ENCODE measurements around the gene LLGL2. TPM values are rescaled to one million over a fixed set of nuclear protein-coding genes. Genes with fewer than 3 reads are reported as not detected.
"Not testable (repeated sequence)": the region's sequence is repeated elsewhere in the genome, so short reads cannot be mapped to it uniquely, and the experiment has no call there.

The LLGL2 gene
- total RNA-seq, 1 experiment from 2014 or later, result 8.8 TPM

GRCh38 chr17:75506888-75507287, 18.6 kb upstream of the LLGL2 start:
- DNase-seq (ENCODE audit: extremely low read depth, low read depth), result no peak

- DNase-seq (ENCODE audit: extremely low read depth, low read depth), result no peak
Measured at GRCh38 chr17:75507733-75508719, 17.5 kb upstream of the LLGL2 start.

DNA sequence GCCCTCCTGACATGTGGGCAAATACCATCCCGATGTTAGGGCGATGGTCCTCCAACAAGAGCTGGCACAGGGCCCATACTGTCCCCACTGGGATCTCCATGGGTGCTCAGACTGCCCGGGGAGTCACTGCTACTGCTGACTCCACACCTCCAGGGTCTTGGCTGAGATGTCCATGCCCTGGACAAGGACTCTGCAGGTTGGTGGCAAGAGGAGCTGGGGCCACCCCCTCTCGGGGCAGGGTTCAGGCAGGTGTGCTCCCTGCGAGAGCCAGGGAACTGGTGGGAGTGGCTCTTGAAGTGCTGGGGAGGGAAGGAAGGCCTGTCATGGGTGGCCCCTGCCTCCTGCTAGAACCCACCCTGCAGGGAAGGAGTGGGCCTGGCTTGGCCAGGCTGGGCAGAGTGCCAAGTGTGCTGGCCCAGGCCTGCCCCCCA, 16.6 kb upstream of the LLGL2 start:
- DNase-seq (ENCODE audit: extremely low read depth, low read depth), result no peak

GRCh38 chr17:75509528-75510258, 15.8 kb upstream of the LLGL2 start:
- no peak for DNase-seq (ENCODE audit: extremely low read depth, low read depth)

- no peak for DNase-seq (ENCODE audit: extremely low read depth, low read depth)
Measured at GRCh38 chr17:75511270-75511609, 14.3 kb upstream of the LLGL2 start.

DNA sequence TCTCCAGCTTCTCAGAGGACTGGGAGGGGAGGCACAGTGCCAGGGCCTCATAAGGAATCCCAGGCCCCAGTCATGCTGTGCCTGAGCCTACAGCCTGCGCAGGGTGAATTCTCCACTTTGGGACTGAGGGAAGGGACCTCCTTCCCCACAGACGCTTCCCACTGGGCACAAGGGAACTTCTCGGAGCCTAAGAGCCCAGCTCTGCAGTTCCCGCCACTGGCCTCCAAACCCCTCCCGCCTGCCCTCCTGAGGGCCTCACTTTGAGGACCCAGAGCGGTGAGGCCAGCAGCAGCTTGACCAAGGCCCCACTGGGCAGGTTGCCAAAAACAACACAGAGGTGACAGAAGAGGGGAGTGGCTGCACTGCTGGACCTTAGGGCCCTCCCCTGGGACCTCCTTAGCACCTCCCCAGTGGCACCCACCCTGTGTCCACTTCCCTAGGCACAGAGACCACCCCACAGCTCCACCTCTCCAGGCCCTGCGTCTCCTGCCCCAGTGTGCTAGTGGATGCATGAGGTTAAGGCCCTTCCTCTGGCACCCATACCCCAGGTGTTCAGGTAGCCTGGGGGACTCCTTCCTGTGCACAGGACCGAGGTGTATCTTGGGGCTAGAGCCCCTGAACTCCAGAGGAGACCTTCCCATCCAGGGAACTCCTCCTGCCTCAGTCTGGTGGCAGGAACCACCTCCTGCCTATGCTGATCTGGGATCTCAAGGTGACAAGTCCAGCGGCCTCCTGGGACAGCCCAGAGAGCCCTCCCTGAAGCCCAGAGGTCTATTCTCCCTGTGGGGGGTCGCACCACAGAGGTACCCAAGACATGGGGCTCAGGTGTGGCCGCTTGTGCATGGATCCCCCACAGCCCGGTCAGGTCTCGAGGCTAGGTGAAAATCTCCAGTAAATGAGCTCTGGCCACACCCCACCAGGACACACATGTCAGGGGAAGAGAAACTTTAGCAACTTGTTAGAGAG, 13.6 kb upstream of the LLGL2 start:
- no peak for DNase-seq (ENCODE audit: extremely low read depth, low read depth)

- no peak for DNase-seq (ENCODE audit: extremely low read depth, low read depth)
Measured at GRCh38 chr17:75512926-75513640, 12.4 kb upstream of the LLGL2 start.

GRCh38 chr17:75513641-75514000, 11.9 kb upstream of the LLGL2 start:
- no peak for DNase-seq (ENCODE audit: extremely low read depth, low read depth)

- no peak for DNase-seq (ENCODE audit: extremely low read depth, low read depth)
Measured at GRCh38 chr17:75514299-75514918, 11.1 kb upstream of the LLGL2 start.

DNA sequence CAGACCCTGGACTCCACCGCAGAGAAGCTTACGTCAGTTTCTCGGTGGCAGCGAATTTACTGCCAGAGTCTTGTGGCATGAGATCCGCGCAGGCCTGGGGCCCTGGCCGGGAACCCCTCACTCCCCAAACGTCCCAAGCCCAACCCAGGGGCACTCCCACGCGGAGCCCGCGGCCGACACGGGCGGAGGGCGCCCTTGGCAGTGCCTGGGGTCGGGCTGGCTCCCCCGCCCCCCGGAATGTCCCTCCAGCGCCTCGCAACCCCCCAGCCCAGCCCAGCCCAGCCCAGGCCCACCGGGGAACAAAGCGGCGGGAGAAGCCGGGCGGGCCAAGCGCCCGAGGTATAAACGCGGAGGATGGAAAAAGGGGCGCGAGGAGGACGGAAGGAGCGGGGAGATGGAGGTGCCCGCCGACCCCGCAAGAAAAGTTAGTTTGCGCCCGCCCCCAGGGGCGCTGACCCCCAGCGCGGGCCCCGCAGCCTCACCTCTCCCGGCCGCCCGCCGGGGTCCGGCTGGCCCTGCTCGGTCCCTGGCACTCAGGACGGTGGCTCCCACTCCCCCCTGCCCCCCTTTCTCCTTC, 10.5 kb upstream of the LLGL2 start:
- no peak for DNase-seq (ENCODE audit: extremely low read depth, low read depth)

DNA sequence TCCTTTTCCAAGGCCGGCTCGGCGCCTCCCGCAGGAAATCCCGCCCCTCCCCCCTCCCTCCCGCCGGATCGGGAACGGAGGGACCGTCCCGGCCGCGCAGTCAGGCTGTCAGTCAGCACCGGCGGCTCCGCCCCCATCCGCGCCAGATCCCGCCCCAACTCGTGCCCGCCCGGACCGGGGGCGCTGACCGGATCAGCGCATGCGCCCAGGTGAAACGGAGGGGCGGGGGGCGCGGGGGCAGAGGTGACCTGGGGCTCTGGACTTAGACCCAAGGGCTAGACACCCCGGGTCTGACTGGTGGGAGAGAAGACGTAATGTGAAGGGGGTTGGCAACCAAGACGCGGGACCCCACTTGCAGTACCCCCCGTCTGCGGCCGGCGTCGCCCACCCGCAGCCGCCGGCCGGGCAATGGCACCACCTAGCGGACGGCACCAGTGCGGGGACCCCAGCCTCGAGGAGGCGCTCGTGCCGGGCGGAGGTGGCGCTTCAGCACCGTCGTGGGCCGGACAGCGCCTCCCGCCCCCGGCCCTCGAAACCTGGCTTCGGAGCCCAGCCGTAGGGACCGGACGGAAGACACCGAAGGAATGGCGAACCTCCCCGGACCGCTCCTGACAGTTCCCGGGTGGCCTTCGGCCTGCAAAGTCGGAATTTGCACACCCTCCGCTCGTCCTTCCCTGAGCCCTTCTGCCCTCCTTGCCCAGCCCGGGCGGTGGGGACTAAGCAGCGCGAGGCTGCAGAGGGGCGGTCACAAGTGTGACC, 9.8 kb upstream of the LLGL2 start, which contains the start of gene CASKIN2:
Gene CASKIN2 (minus strand): TSS at position 42 of the 759 bp plus-strand sequence. CDS start 1,733 bp downstream, outside the sequence.
- DNase-seq (ENCODE audit: extremely low read depth, low read depth), result peak; percentile 90

DNA sequence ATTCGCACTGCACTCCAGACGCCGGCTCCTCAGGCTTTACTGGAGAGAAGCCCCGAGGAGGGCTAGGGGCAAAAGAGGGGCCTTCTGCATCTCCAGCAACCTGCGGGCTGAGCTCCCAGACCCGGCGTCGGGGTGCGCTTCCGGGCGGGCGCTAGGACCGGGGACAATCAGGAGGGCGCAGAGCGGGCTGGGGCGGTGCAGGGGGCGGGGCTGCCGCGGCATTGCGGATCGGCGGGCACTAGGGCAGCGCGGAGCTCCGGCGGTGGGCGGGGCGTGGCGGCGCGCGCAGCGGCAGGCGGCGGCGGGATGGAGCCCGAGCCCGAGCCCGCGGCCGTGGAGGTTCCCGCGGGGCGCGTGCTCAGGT, 9.3 kb upstream of the LLGL2 start, which contains the start of gene TSEN54:
Gene TSEN54 (plus strand): TSS at position 274 of the 364 bp plus-strand sequence. CDS start 33 bp downstream, at position 307.
- DNase-seq (ENCODE audit: extremely low read depth, low read depth), result peak; percentile 89

GRCh38 chr17:75516619-75517296, 8.7 kb upstream of the LLGL2 start:
- no peak for DNase-seq (ENCODE audit: extremely low read depth, low read depth)

- DNase-seq (ENCODE audit: extremely low read depth, low read depth), result no peak
Measured at GRCh38 chr17:75517297-75517865, 8.1 kb upstream of the LLGL2 start.

GRCh38 chr17:75518201-75518600, 7.3 kb upstream of the LLGL2 start:
- no peak for DNase-seq (ENCODE audit: extremely low read depth, low read depth)

GRCh38 chr17:75518983-75519537, 6.4 kb upstream of the LLGL2 start:
- DNase-seq (ENCODE audit: extremely low read depth, low read depth), result no peak

GRCh38 chr17:75520413-75520812, 5.1 kb upstream of the LLGL2 start:
- not testable (repeated sequence) for DNase-seq (ENCODE audit: extremely low read depth, low read depth)
